Lower lobe of right lung (tissue), 2 donors: ENCODE results near the gene PRKAR2B. TPM values are rescaled to one million over a fixed set of nuclear protein-coding genes. Genes with fewer than 3 reads are reported as not detected.
A peak's percentile ranks its signal among the peaks of the same experiment; 100 is the strongest.

Experiments used
- ATAC-seq, 2 donors: fragments of 200-7000 bp; cut with Tn5 transposase; one replicate each; pipeline ENCODE4 v1.9.1; 2020 to 2022; ENCODE audit warnings: mild to moderate bottlenecking in 2 of 2, moderate library complexity in 2 of 2
- DNase-seq: peaks from one replicate; pipeline ENCODE4 v3.0.0-alpha.2; 2020
- H3K27ac ChIP-seq: fragments of 200-600 bp; one replicate; pipeline ENCODE4 v1.8.0; 2022
- H3K27me3 ChIP-seq: fragments of 200-600 bp; one replicate; pipeline ENCODE4 v1.8.0; 2022; ENCODE audit warnings: low read depth
- H3K36me3 ChIP-seq: fragments of 200-600 bp; one replicate; pipeline ENCODE4 v1.8.0; 2022; ENCODE audit warnings: mild to moderate bottlenecking
- H3K4me1 ChIP-seq: fragments of 200-600 bp; one replicate; pipeline ENCODE4 v1.8.0; 2022
- H3K4me3 ChIP-seq: fragments of 200-600 bp; one replicate; pipeline ENCODE4 v1.8.0; 2022; ENCODE audit warnings: mild to moderate bottlenecking
- H3K9me3 ChIP-seq: fragments of 200-600 bp; one replicate; pipeline ENCODE4 v1.8.0; 2022
- CTCF ChIP-seq: fragments of 200-600 bp; IDR thresholded peaks from one replicate; pipeline ENCODE4 v1.8.0; 2022; ENCODE audit warnings: antibody characterized with exemption, mild to moderate bottlenecking
- intact Hi-C: fragments of 100-400 bp; cut with DNase I; formaldehyde crosslinking; loops from one replicate; pipeline ENCODE4 v1.11.0; 2022
- total RNA-seq: library from RNA; stranded (reverse); fragmentation: NEBNext Ultra II Directional; extraction: Animal tissue kit (Norgen Biotek cat#: 25700); gene quantifications from one replicate; pipeline ENCODE4 v1.2.1, GENCODE V29; 2021
- donor health status: DM: no; HTN: yes; CAD: no; lungs with severe emphysema.

PRKAR2B gene
- total RNA-seq, 1 donor from 2014 or later, result 10.3 TPM

- H3K4me1 ChIP-seq, result peaks cover 7% of the 10 kb centered on the region
- no peak overlapping the region for H3K27ac ChIP-seq
- H3K27me3 ChIP-seq, result no peaks in the 10 kb centered on the region
- no peaks in the 10 kb centered on the region for H3K9me3 ChIP-seq
- no peak overlapping the region for H3K4me3 ChIP-seq
- no peak for TF ChIP-seq CTCF
- H3K36me3 ChIP-seq, result no peaks in the 10 kb centered on the region
- ATAC-seq (no peak), DNase-seq (no peak)
- intact Hi-C loops, result loop anchor here (5.0 kb wide), 1 partner anchor 198 kb away; no protein-coding TSS in a partner anchor
These were observed 100.7 kb downstream of the PRKAR2B start for GRCh38 chr7:107145067-107145838.

DNA sequence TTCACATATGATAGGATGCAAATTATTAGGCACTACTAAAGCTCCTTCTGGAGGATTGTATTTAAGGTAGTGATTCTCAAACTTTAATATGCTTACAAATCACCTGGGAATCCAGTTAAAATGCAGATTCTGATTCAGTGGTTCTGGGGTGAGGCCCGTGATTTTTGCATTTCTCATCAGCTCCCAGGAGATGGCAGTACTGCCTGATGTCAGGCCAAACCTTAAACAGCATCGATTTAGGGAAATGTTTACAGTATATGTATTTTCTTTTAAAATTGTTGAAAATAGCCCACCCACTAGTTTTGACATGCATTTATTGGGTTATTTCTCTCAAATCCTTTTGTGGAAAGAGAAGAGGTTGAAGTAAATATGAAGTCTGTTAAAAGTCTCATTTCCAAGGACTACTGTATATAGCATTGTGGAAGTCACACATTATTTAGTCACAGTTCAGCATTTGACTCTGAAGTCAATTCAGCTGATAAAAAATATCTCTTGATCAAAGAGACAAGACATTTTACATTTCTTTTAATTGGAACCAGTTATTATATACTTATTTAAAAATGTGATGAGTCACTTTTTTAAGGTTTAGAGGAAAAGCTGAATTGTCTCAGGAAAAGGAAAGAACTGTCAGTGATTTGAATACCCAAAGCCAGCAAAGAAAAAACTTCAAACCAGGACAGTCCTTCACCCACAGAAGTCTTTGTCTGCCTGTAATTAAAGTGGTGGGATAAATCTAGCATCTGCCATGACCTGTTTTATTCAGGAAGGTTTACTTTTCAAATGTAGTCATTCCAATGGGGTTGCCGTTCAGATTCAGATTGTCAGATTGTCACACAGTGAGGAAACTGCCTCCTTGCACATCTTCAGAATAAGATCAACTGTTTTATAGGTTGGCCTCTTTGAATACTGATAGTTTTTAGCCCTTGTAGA lies 103.2 kb downstream of the PRKAR2B start:
- peaks cover 7% of the 10 kb centered on the region for H3K4me1 ChIP-seq
- no peak for DNase-seq
- peak; percentile 69 for TF ChIP-seq CTCF
- intact Hi-C loops, result loop anchor here (5.0 kb wide), 1 partner anchor 200 kb away; no protein-coding TSS in a partner anchor
- H3K27ac ChIP-seq, result no peak overlapping the region
- peak; percentile 80 to 88 for ATAC-seq
- H3K4me3 ChIP-seq, result no peak overlapping the region
- no peaks in the 10 kb centered on the region for H3K27me3 ChIP-seq
- H3K9me3 ChIP-seq, result no peaks in the 10 kb centered on the region
- H3K36me3 ChIP-seq, result no peaks in the 10 kb centered on the region

- DNase-seq (no peak), ATAC-seq (no peak)
- H3K4me1 ChIP-seq, result peaks cover 7% of the 10 kb centered on the region
- H3K27me3 ChIP-seq, result no peaks in the 10 kb centered on the region
- H3K4me3 ChIP-seq, result no peak overlapping the region
- no peak overlapping the region for H3K27ac ChIP-seq
- intact Hi-C loops, result loop anchor here (5.0 kb wide), 1 partner anchor 201 kb away; no protein-coding TSS in a partner anchor
- no peak for TF ChIP-seq CTCF
- no peaks in the 10 kb centered on the region for H3K9me3 ChIP-seq
- no peaks in the 10 kb centered on the region for H3K36me3 ChIP-seq
These were observed 104.2 kb downstream of the PRKAR2B start for GRCh38 chr7:107148721-107149120.

GRCh38 chr7:107149863-107150262 lies 105.4 kb downstream of the PRKAR2B start:
- TF ChIP-seq CTCF, result no peak
- ATAC-seq, result no peak
- intact Hi-C loops, result loop anchor here (5.0 kb wide), 2 partner anchors 203 to 358 kb away; no protein-coding TSS in a partner anchor

DNA sequence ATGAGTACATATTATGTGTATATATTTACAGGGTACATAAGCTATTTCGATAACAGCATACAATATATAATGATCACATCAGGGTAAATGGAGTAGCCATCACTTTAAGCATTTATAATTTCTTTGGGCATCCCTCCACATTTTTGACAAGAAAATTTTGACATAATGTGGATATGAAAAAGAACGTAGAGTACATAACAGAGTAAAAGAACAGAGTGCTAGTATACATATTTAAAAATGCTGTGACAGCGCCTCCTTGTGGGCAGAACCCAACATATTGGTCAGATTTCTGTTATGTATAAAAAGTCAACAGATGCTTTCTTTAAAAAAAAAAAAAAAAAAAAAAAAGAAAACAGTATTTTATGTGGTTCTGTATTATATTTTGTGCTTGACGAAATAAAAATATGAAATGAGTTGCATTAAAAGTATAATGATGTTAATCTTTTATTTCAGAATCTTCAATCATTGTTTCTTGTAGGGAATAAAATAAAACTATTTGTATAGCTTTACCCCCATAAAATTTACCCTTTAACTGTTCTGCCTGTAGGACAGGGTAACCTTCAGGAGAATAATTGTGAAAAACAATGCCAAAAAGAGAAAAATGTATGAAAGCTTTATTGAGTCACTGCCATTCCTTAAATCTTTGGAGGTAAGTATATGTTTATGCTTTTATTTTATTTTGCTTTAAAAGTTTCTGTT lies 106.0 kb downstream of the PRKAR2B start:
- H3K27ac ChIP-seq, result no peak overlapping the region
- ATAC-seq, result peak; percentile 77 to 79

More at GRCh38 chr7:107149863-107150262, 105.4 kb downstream of the PRKAR2B start:
- peaks cover 7% of the 10 kb centered on the region for H3K4me1 ChIP-seq
- H3K27ac ChIP-seq, result no peak overlapping the region
- H3K4me3 ChIP-seq, result no peak overlapping the region
- no peaks in the 10 kb centered on the region for H3K9me3 ChIP-seq
- no peaks in the 10 kb centered on the region for H3K27me3 ChIP-seq
- DNase-seq, result no peak
- H3K36me3 ChIP-seq, result no peaks in the 10 kb centered on the region

More for the DNA sequence above, 106.0 kb downstream of the PRKAR2B start:
- H3K27me3 ChIP-seq, result no peaks in the 10 kb centered on the region
- intact Hi-C loops, result loop anchor here (5.0 kb wide), 1 partner anchor 358 kb away; no protein-coding TSS in a partner anchor
- DNase-seq, result peak; percentile 67
- peak; percentile 66 for TF ChIP-seq CTCF
- no peaks in the 10 kb centered on the region for H3K9me3 ChIP-seq
- no peak overlapping the region for H3K4me3 ChIP-seq
- no peaks in the 10 kb centered on the region for H3K36me3 ChIP-seq
- peaks cover 7% of the 10 kb centered on the region for H3K4me1 ChIP-seq
